Measurements from ENCODE around the gene CHAF1A.

CHAF1A gene

GRCh38 chr19:4365791-4366665, 36.4 kb upstream of the CHAF1A start:
- no peak for DNase-seq (ENCODE audit: extremely low read depth in 1 of 2, low read depth in 1 of 2)

DNA sequence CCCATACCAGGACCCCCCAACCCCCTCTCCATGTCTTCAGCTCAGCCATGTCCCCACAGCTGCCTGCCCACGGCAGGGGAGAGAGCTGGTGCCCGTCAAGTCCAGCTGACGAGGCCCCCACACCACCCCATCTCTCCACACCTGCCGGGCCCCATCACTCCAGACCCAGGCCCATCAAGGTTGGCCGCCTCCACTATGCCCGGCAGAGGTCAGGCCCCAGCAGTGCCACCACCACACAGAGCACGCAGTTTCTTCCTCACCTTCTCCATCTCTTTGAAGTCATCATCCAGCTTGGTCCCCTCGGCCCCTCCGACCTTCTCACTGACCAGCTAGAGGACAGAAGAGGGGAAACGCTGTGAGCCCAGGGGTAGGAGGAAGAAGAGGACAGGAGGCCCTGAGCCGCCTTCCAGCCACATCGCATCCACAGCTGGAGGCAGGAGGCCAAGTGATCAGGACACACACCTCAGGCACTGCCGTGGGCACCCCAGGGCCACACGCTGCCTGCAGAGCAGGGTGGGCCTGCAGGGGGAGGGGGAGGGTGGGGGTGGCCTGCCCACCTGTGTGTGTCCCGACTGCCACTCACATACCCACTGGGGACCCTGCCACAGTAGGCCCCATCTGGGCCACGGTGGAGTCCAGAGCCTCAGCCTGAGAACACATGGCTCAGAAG, 35.6 kb upstream of the CHAF1A start:
- DNase-seq (ENCODE audit: extremely low read depth in 1 of 2, low read depth in 1 of 2) = no peak

DNA sequence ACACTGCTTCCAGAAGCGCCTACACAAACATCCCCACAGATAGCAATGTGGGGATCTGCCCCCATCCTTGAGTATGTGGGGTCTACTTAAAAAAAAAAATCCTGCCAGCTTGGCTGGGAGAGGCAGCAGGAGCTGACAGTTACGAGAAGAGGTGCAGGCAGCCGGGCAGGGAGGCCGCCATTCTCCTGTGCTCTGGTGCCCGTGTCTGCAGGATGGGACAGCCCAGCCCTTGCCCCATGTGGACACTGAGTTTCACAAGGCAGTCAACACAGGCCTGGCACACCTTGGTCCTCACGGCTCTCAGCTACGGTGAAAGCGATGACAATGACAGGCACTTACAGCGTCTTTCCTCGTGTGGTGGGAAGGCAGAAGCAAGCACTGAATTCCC, 35.1 kb upstream of the CHAF1A start:
- DNase-seq (ENCODE audit: extremely low read depth in 1 of 2, low read depth in 1 of 2) = no peak

DNA sequence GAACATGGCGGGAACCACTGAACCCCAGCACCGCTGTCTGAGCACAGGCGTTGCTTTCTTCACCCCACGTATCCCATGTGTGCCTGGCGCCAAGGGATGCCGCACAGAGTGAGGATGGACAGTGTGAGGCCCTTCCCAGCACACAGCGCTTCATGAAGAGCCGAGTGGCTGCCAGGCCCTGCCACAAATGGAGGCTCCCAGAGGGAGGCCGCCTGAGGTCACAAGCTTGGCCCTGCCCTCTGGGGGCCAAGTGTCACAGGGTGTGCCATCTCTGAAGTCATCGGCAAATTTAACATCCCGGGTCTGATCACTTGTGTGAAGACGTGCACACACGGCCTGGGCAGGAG, 34.7 kb upstream of the CHAF1A start:
- DNase-seq (ENCODE audit: extremely low read depth in 1 of 2, low read depth in 1 of 2) = no peak

DNA sequence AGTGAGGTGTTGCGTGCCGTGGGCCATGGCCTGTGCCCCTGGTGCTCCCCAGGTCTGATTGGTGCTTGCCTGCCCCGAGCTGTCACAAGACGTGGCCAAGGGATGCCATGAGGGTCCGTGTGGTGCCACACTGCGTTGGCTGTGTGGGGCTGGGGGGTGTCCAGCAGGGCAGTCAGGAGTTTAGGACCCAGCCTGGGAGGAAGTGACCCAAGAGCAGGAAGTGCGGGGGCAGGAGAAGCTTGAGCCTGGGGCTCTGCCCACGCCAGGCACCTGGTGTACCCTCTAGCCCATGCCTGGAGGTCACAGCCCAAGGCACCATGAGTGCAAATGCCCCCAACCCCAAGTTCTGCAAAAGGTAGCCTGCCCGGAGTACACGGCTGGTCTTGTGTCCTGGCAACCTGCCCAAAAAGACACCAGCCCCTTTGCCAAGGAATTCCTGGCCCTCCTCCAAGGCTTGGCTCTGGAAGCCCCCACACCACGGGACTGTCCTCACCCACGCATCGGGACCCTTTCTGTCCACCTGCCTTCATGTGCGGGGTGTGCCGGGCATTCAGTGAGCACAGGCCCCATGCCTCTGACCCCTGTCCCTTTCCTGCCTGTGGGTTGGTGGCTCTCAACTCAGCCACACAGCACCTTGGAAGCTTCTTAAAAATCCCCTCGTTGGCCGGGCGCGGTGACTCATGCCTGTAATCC, 34.2 kb upstream of the CHAF1A start:
- DNase-seq (ENCODE audit: extremely low read depth in 1 of 2, low read depth in 1 of 2) = no peak

DNA sequence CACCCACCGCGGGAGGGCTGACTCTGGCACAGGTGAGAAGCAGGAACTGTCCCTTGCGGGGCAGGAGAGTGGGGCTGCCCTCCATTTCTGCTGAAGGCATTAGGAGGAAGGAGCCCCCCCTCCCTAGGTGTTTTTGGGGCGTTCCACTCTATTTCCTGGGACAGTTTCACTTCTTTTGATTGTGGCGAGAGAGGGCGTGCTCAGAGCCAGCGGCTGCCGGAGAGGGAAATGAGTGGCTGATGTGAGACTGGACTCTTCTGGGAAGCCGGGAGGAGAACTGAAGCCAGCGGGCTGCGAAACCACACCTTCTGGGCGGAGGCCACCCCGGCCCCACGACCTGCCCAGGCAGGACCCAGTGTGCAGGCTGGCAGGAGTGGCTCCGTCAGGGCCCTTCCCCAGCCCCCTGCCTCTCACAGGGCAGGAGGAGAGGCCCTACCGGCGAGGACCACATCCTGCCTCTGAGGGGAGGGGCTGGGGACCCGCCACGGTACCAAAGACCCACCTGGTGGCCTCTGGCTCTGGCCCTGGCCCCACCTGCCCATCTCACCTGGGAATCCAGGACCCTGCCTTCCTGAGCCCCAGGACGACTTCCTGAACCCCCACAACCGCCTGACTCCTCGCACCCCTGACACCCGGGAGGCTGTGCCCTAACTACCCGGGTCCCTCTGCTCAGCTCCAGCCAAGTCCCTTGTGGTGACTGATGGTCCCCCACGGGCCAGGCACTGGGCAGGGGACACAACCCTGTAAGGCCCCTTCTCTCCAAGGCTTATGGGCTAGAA, 33.1 kb upstream of the CHAF1A start:
- DNase-seq (ENCODE audit: extremely low read depth in 1 of 2, low read depth in 1 of 2) = peak in 1 of 2 donors; percentile 30

DNA sequence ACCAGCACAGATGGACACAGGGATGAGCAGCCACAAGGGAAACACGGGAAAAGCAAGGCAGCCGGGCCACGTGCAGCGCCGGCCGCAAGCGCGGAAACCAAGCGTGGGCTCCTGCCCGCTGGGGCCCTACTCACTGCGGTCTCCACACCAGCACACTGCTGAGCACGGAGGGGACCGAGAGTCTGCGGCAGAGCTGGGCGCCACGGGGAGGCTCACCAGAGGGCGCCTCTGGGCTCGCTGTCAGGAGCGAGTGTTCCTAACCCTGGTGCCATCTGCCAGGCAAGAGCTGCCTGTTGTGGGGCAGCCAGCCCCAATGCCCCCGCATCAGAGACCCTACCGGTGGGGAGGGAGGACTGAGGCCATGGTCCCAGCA, 32.6 kb upstream of the CHAF1A start:
- peak; percentile 45 to 57 for DNase-seq (ENCODE audit: extremely low read depth in 1 of 2, low read depth in 1 of 2)

GRCh38 chr19:4370418-4371041, 31.9 kb upstream of the CHAF1A start:
- DNase-seq (ENCODE audit: extremely low read depth in 1 of 2, low read depth in 1 of 2) = no peak

GRCh38 chr19:4371247-4372164, 30.9 kb upstream of the CHAF1A start:
- DNase-seq (ENCODE audit: extremely low read depth in 1 of 2, low read depth in 1 of 2) = no peak

DNA sequence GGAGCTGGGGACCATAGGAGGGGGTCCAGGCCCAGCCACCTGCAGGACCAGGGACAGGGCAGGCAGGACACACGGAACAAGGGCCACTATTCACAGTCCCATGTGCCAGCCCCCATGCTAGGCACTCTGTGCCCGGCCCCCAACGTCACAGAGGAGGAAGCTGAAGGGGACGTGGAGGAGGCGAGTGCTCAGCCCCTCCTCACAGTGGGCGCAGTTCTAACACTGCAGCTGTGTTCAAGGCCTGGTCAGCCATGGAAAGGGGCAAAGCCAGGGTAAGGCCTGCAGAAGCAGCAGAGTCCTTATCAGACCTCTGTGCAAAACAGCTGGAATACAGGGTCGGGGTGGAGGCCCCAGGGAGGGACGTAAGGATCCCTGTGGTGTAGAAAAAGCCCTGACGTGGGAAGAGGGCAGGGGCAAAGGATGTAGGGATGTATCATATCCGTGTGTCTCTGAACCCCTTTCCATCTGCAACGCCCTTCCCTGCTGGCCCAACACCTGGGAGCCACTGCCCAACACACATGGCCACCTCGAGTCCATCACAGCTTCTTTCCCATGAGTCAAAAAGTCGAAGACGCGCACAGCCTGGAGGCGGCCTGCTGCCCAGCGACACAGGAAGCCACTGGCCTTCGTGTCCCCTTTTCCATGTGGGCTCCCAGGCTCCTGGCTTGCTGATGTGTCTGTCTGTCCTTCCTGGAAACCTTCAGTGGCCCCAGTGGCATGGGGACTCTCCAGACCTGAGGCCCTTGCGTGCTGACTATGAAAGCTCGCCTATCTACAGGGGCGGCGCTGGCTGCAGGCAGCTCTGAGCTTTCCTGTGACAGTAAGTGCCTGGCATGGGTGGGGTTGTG, 30.1 kb upstream of the CHAF1A start:
- no peak for DNase-seq (ENCODE audit: extremely low read depth in 1 of 2, low read depth in 1 of 2)

DNA sequence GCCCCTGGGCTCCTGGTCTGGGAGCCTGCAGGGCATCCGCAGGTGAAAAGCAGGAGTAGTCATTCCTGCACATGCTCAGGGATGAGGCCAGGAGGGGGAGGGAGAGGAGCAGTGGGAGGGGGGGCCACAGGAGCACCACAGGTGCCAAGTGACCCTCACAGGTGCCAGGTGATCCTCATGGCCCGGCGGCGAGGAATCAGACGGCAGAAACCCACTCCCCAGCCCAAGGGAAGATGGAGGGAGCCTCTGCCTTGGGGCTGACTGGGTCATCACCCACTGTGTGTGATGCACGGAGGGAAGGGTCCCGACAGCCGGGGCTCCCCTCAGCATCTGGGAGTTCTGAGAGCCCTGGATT, 29.4 kb upstream of the CHAF1A start:
- no peak for DNase-seq (ENCODE audit: extremely low read depth in 1 of 2, low read depth in 1 of 2)

GRCh38 chr19:4373601-4374497, 28.6 kb upstream of the CHAF1A start:
- no peak for DNase-seq (ENCODE audit: extremely low read depth in 1 of 2, low read depth in 1 of 2)

GRCh38 chr19:4374498-4375163, 27.8 kb upstream of the CHAF1A start:
- DNase-seq (ENCODE audit: extremely low read depth in 1 of 2, low read depth in 1 of 2) = no peak

DNA sequence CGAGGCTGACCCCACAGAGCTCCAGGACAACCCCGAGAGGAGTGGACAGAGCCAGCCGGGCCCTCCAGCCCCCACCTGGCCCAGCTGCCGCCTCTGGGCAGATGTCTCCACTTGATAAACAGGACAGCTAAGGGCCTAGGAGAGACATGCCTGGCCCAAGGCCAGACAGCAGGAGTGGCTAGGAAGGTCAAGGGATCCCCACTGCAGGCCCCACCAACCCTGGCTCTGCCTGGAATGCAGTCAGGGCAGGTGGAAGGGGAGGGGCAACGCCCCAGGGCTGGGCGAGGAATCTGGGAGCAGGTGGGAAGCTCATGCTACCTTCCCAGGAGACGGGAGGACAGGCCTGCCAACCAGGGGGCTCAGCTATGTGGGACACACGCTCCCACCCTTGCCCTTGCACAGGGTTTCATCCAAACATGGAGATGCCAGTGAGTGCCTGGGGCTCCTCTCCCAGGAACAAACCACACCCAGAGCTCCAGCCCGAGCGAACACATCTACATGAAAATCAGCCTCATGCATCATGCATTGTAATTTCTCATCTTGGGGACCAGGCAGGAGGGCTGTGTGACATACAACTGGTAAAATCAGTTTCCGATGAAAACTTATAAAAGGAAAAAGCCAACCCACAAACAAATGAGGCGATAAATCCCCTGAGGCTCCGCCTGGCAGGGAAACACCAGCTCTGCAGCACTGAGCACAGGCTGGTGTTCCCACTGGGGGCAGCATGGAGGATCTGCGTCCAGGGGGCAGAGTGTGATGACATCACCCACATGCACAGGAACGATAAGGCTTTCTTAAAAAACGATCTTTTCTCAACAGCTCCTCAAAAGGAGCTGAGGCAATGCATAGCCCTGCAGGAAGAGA, 27.0 kb upstream of the CHAF1A start:
- DNase-seq (ENCODE audit: extremely low read depth in 1 of 2, low read depth in 1 of 2) = no peak

DNA sequence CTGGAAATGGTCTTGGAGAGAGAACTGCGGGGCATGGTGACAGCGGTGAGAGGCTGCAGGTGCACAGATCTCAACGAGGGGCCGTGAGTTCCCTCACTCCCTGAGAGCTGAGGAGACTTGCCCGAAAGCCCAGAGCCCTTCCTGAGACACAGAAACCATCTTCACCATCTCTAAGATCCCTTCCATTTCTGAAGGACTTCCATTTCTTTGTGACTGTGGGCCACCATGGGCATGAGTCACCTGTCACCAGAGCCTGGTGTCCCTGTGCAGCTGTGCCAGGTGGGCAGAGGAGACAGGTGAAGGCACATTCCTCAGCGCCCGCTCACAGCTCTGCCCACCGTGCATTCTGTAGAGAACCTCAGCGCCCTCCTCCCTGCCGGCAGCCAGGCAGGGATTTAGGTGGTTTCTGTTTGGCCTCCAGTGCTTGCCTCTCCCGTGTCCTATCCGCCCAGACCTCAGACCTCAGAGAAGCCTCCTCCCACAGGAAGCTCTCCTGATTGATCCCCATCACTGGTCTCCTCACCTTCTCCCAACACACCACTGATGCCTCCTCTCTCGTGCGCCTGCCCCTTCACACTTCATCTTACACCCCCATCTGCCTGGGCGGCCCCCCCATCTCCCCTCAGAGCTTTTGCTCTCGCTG, 26.3 kb upstream of the CHAF1A start:
- DNase-seq (ENCODE audit: extremely low read depth in 1 of 2, low read depth in 1 of 2) = no peak

- DNase-seq (ENCODE audit: extremely low read depth in 1 of 2, low read depth in 1 of 2) = no peak
Measured at GRCh38 chr19:4376671-4376990, 25.8 kb upstream of the CHAF1A start.

Data from activated CD8-positive, alpha-beta memory T cell treated with anti-CD3 and anti-CD28 coated beads for 1 hour (primary cell).